SK-N-SH (cell line): ENCODE data around the gene KANK3. TPM values are rescaled to one million over a fixed set of nuclear protein-coding genes. Genes with fewer than 3 reads are reported as not detected.

Source experiments
- CTCF ChIA-PET: fragments of 300-600, 350-600 bp; formaldehyde crosslinking; extraction: SDS; loops from one replicate; lab custom pipeline; 2021; lab: Yijun Ruan, JAX
- POLR2A ChIA-PET: fragments of 350-600 bp; sonication (Branson Sonifier 250); formaldehyde crosslinking; extraction: SDS; loops from one replicate; lab custom pipeline; 2020; ENCODE audit warnings: antibody characterized with exemption, inconsistent platforms; lab: Yijun Ruan, JAX
- DNase-seq: peaks from one replicate; pipeline ENCODE4 v3.0.0; 2012
- H2AFZ ChIP-seq: fragments of 200-600 bp; sonication (generic); 2 replicates; pipeline ENCODE4 v1.8.1; 2016; ENCODE audit warnings: antibody characterized with exemption, mild to moderate bottlenecking, low read depth
- H3F3A ChIP-seq: fragments of 200-600 bp; sonication (generic); replicated peaks from 2 replicates; pipeline ENCODE3; 2016; ENCODE audit warnings: antibody characterized with exemption, mild to moderate bottlenecking; ENCODE audit not compliant: insufficient read depth
- H3K27ac ChIP-seq, 2 experiments: fragments of 200-500 bp in 1 of 2; fragments of 200-600 bp in 1 of 2; sonication (Bioruptor generic) in 1 of 2; sonication (generic), shearing (Covaris generic) in 1 of 2; 2 replicates each; pipeline versions ENCODE4 v1.5.1 to v1.6.1; 2014 to 2016; ENCODE audit warnings: low read depth in 2 of 2, inconsistent platforms in 1 of 2, low read length in 1 of 2, mild to moderate bottlenecking in 1 of 2, mixed read lengths in 1 of 2
- H3K27me3 ChIP-seq: fragments of 200-600 bp; sonication (generic), shearing (Covaris generic); 2 replicates; pipeline ENCODE4 v1.6.1; 2016; ENCODE audit warnings: mixed run types; ENCODE audit not compliant: insufficient read depth
- H3K36me3 ChIP-seq, 2 experiments: fragments of 200-500 bp in 1 of 2; fragments of 200-600 bp in 1 of 2; sonication (Bioruptor generic) in 1 of 2; sonication (generic) in 1 of 2; replicated peaks in 1 of 2; 2 replicates each; pipeline versions ENCODE3 to v1.5.1; 2014 to 2016; ENCODE audit warnings: low read length in 1 of 2, mild to moderate bottlenecking in 1 of 2; ENCODE audit not compliant: insufficient read depth in 2 of 2, control insufficient read depth in 1 of 2
- H3K4me1 ChIP-seq, 2 experiments: fragments of 200-500 bp in 1 of 2; fragments of 200-600 bp in 1 of 2; sonication (Bioruptor generic) in 1 of 2; sonication (generic), shearing (Covaris generic) in 1 of 2; 2 replicates each; pipeline versions ENCODE4 v1.5.1 to v1.6.1; 2014 to 2016; ENCODE audit warnings: low read depth in 1 of 2, low read length in 1 of 2, mixed run types in 1 of 2; ENCODE audit not compliant: insufficient read depth in 2 of 2, control insufficient read depth in 1 of 2
- H3K4me2 ChIP-seq: fragments of 200-600 bp; sonication (generic), shearing (Covaris generic); 2 replicates; pipeline ENCODE4 v1.6.1; 2017; ENCODE audit warnings: mixed run types
- H3K4me3 ChIP-seq, 2 experiments: fragments of 200-500 bp in 1 of 2; fragments of 200-600 bp in 1 of 2; sonication (Bioruptor generic) in 1 of 2; sonication (generic), shearing (Covaris generic) in 1 of 2; 2 replicates each; pipeline versions ENCODE4 v1.5.1 to v1.8.1; 2014 to 2016; ENCODE audit warnings: low read depth in 2 of 2, inconsistent platforms in 1 of 2, low read length in 1 of 2, mild to moderate bottlenecking in 1 of 2, mixed read lengths in 1 of 2, moderate library complexity in 1 of 2
- H3K79me2 ChIP-seq: fragments of 200-600 bp; sonication (generic); 2 replicates; pipeline ENCODE4 v1.8.1; 2017; ENCODE audit warnings: mild to moderate bottlenecking; ENCODE audit not compliant: insufficient read depth
- H3K9ac ChIP-seq: fragments of 200-600 bp; sonication (generic); 2 replicates; pipeline ENCODE4 v1.6.1; 2017; ENCODE audit warnings: mixed run types
- H3K9me2 ChIP-seq: fragments of 200-600 bp; sonication (generic); 2 replicates; pipeline ENCODE4 v1.6.1; 2017; ENCODE audit warnings: mixed run types
- H3K9me3 ChIP-seq: fragments of 200-600 bp; sonication (generic); 2 replicates; pipeline ENCODE4 v1.6.1; 2017; ENCODE audit warnings: mixed run types, mild to moderate bottlenecking, moderate library complexity
- H4K20me1 ChIP-seq: fragments of 200-600 bp; sonication (generic); 2 replicates; pipeline ENCODE4 v1.6.1; 2017; ENCODE audit warnings: mild to moderate bottlenecking, mixed run types; ENCODE audit not compliant: insufficient read depth
- CHD2 ChIP-seq: fragments of 150-350 bp; IDR thresholded peaks from 2 replicates; pipeline ENCODE4 v1.6.1; 2018; ENCODE audit warnings: low read length; ENCODE audit not compliant: partially characterized antibody
- GABPA ChIP-seq: IDR thresholded peaks from 2 replicates; pipeline ENCODE4 v1.4.0; 2012; ENCODE audit warnings: low read depth, mild to moderate bottlenecking
- MEF2A ChIP-seq: IDR thresholded peaks from 2 replicates; pipeline ENCODE4 v1.4.0; 2012; ENCODE audit warnings: low read depth, borderline replicate concordance
- MXI1 ChIP-seq: IDR thresholded peaks from 2 replicates; pipeline ENCODE4 v1.6.1; 2012; ENCODE audit warnings: mild to moderate bottlenecking, low read depth, low read length, improper control_type of control experiment
- NFIC ChIP-seq: IDR thresholded peaks from 2 replicates; pipeline ENCODE4 v1.4.0; 2012; ENCODE audit warnings: borderline replicate concordance
- NRF1 ChIP-seq: IDR thresholded peaks from 2 replicates; pipeline ENCODE4 v1.6.1; 2012; ENCODE audit warnings: low read depth, mild to moderate bottlenecking, low read length
- RAD21 ChIP-seq: IDR thresholded peaks from 2 replicates; pipeline ENCODE4 v1.6.1; 2012; ENCODE audit warnings: mild to moderate bottlenecking, low read length
- RFX5 ChIP-seq: IDR thresholded peaks from 2 replicates; pipeline ENCODE4 v1.6.1; 2012; ENCODE audit warnings: mild to moderate bottlenecking, improper control_type of control experiment, low read length
- TEAD4 ChIP-seq: IDR thresholded peaks from 2 replicates; pipeline ENCODE4 v1.4.0; 2012; ENCODE audit warnings: mild to moderate bottlenecking, borderline replicate concordance; ENCODE audit not compliant: insufficient read depth
- WGBS: methylation state at CpG from one replicate; pipeline ENCODE4 v1.1.6; 2017; ENCODE audit warnings: low lambda C conversion rate; 5-methylcytosine and 5-hydroxymethylcytosine counted together
- polyA plus RNA-seq, 3 experiments: library from polyadenylated mRNA; depleted of rRNA; stranded (reverse); fragments of >200 nt; gene quantifications; 2 replicates each; pipeline ENCODE4 v1.2.3, GENCODE V29; 2012
- TF ChIP-seq, protein P1 (sequence below): IDR thresholded peaks from 2 replicates; pipeline ENCODE4 v1.4.0; 2012; ENCODE audit warnings: low read depth
- TF ChIP-seq, protein P2 (sequence below): fragments of 150-350 bp; IDR thresholded peaks from 2 replicates; pipeline ENCODE4 v1.6.1; 2016; ENCODE audit warnings: mild to moderate bottlenecking, low read depth, low read length
- TF ChIP-seq, protein P3 (sequence below): IDR thresholded peaks from 2 replicates; pipeline ENCODE4; 2012
- TF ChIP-seq, protein P4 (sequence below): IDR thresholded peaks from 2 replicates; pipeline ENCODE4 v1.6.1; 2012; ENCODE audit warnings: mild to moderate bottlenecking, low read depth, low read length, moderate library complexity

Gene KANK3
- polyA plus RNA-seq, 1 of the 3 experiments (the other 2 are of a cell fraction), result 0.51 TPM

DNA sequence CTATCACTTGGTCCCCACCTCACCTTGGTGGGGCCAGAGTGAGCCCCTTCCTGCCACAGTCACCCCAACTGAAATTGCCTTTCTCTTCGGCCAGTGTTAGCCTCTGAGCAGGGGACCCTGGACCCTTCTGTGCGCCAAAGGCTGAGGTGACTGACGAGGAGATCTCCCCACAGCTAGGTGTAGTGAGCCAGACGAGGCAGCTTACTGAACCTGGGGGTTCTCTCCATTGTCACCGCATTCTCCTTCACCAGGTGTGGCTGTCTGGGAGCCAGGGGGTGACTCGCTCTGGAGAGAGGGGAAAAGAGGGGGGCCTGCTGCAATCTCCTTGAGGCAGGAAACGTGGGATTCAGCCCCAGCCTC, 20.4 kb downstream of the KANK3 start:
- peak overlapping the region; percentile 99 for H3K9ac ChIP-seq
- ChIA-PET POLR2A (interaction anchor here (1.2 to 1.8 kb wide), 2 partner anchors 10 to 56 kb away, joined by 3 to 4 read pairs; no protein-coding TSS in a partner anchor), CTCF (interaction anchor here (1.8 to 2.9 kb wide), 2 partner anchors 13 to 19 kb away, joined by 6 to 14 read pairs; no protein-coding TSS in a partner anchor)
- no peak for DNase-seq
- no peaks in the 10 kb centered on the region for H3K9me3 ChIP-seq
- peaks cover 10% of the 10 kb centered on the region for H3F3A ChIP-seq
- no peak overlapping the region for H3K27ac ChIP-seq
- H3K79me2 ChIP-seq, result peaks cover 55% of the 10 kb centered on the region
- peaks cover 7 to 15% of the 10 kb centered on the region in 2 experiments for H3K36me3 ChIP-seq
- no peaks in the 10 kb centered on the region for H3K9me2 ChIP-seq
- no peak overlapping the region for H2AFZ ChIP-seq
- peaks cover 14 to 16% of the 10 kb centered on the region in 2 experiments; a peak in 2 of 4 replicates for H3K4me1 ChIP-seq
- WGBS, result 78% methylated on average over 4 of the region's 7 CpGs
- peak overlapping the region; percentile 97 for H3K4me2 ChIP-seq
- TF ChIP-seq MXI1 (no peak), GABPA (no peak), RAD21 (no peak), TEAD4 (no peak), NFIC (no peak), MEF2A (no peak), RFX5 (no peak), CHD2 (no peak), NRF1 (no peak)
- TF ChIP-seq, protein P1, sequence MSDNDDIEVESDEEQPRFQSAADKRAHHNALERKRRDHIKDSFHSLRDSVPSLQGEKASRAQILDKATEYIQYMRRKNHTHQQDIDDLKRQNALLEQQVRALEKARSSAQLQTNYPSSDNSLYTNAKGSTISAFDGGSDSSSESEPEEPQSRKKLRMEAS, result no peak
- TF ChIP-seq, protein P2, sequence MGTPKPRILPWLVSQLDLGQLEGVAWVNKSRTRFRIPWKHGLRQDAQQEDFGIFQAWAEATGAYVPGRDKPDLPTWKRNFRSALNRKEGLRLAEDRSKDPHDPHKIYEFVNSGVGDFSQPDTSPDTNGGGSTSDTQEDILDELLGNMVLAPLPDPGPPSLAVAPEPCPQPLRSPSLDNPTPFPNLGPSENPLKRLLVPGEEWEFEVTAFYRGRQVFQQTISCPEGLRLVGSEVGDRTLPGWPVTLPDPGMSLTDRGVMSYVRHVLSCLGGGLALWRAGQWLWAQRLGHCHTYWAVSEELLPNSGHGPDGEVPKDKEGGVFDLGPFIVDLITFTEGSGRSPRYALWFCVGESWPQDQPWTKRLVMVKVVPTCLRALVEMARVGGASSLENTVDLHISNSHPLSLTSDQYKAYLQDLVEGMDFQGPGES, result no peak
- TF ChIP-seq, protein P3, sequence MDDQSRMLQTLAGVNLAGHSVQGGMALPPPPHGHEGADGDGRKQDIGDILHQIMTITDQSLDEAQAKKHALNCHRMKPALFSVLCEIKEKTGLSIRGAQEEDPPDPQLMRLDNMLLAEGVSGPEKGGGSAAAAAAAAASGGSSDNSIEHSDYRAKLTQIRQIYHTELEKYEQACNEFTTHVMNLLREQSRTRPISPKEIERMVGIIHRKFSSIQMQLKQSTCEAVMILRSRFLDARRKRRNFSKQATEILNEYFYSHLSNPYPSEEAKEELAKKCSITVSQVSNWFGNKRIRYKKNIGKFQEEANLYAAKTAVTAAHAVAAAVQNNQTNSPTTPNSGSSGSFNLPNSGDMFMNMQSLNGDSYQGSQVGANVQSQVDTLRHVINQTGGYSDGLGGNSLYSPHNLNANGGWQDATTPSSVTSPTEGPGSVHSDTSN, result no peak
- TF ChIP-seq, protein P4, sequence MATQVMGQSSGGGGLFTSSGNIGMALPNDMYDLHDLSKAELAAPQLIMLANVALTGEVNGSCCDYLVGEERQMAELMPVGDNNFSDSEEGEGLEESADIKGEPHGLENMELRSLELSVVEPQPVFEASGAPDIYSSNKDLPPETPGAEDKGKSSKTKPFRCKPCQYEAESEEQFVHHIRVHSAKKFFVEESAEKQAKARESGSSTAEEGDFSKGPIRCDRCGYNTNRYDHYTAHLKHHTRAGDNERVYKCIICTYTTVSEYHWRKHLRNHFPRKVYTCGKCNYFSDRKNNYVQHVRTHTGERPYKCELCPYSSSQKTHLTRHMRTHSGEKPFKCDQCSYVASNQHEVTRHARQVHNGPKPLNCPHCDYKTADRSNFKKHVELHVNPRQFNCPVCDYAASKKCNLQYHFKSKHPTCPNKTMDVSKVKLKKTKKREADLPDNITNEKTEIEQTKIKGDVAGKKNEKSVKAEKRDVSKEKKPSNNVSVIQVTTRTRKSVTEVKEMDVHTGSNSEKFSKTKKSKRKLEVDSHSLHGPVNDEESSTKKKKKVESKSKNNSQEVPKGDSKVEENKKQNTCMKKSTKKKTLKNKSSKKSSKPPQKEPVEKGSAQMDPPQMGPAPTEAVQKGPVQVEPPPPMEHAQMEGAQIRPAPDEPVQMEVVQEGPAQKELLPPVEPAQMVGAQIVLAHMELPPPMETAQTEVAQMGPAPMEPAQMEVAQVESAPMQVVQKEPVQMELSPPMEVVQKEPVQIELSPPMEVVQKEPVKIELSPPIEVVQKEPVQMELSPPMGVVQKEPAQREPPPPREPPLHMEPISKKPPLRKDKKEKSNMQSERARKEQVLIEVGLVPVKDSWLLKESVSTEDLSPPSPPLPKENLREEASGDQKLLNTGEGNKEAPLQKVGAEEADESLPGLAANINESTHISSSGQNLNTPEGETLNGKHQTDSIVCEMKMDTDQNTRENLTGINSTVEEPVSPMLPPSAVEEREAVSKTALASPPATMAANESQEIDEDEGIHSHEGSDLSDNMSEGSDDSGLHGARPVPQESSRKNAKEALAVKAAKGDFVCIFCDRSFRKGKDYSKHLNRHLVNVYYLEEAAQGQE, result no peak
- H3K27me3 ChIP-seq, result no peaks in the 10 kb centered on the region
- peak overlapping the region; percentile 87 to 99 for H3K4me3 ChIP-seq
- H4K20me1 ChIP-seq, result peaks cover 18% of the 10 kb centered on the region
